ENCODE results near the gene ADGRD1. TPM values are rescaled to one million over a fixed set of nuclear protein-coding genes. Genes with fewer than 3 reads are reported as not detected.

The ADGRD1 gene
- total RNA-seq, 1 donor from 2014 or later, result 1.0 TPM

DNA sequence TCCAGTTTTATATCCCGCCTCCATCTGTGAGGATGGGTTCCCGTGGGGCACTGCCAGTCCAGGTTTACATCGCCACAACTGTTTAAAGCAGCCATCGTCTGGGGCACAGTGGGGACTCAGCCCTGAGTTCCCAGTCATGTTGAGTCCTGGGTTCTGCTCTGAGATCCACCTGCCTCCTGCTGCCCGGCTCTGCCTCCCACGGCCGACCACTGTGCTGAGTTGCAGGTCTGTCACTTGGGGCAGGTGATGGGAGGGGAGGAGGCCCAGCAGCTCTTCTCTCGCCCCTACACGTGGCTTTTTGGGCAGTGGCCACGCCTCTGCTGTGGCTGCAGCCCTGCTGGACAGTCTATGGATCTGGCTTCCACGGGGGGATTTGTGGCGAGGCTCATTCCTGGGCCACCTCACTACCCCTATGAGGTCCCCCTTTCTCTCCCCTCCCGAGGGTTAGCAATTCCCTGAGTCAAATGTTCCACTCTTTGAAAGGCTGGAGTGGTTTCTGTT is 143.0 kb downstream of the ADGRD1 start:
- Mint-ChIP-seq H3K9me3 (ENCODE audit: unreplicated experiment) (no peaks in the 10 kb centered on the region), H3K27me3 (ENCODE audit: unreplicated experiment) (no peaks in the 10 kb centered on the region), H3K27ac (ENCODE audit: unreplicated experiment) (no peak overlapping the region), H3K36me3 (ENCODE audit: unreplicated experiment) (no peaks in the 10 kb centered on the region), H3K4me3 (ENCODE audit: unreplicated experiment) (no peak overlapping the region), H3K4me1 (ENCODE audit: unreplicated experiment) (peaks cover 2% of the 10 kb centered on the region)
- TF ChIP-seq, protein P1, sequence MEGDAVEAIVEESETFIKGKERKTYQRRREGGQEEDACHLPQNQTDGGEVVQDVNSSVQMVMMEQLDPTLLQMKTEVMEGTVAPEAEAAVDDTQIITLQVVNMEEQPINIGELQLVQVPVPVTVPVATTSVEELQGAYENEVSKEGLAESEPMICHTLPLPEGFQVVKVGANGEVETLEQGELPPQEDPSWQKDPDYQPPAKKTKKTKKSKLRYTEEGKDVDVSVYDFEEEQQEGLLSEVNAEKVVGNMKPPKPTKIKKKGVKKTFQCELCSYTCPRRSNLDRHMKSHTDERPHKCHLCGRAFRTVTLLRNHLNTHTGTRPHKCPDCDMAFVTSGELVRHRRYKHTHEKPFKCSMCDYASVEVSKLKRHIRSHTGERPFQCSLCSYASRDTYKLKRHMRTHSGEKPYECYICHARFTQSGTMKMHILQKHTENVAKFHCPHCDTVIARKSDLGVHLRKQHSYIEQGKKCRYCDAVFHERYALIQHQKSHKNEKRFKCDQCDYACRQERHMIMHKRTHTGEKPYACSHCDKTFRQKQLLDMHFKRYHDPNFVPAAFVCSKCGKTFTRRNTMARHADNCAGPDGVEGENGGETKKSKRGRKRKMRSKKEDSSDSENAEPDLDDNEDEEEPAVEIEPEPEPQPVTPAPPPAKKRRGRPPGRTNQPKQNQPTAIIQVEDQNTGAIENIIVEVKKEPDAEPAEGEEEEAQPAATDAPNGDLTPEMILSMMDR (IDR thresholded peaks at IDR 0.05), result no peak
- DNase-seq (ENCODE audit: extremely low spot score, unreplicated experiment), result peak; percentile 66

GRCh38 chr12:131097202-131098177 is 143.8 kb downstream of the ADGRD1 start:
- Mint-ChIP-seq H3K4me3 (ENCODE audit: unreplicated experiment) (no peak overlapping the region), H3K9me3 (ENCODE audit: unreplicated experiment) (no peaks in the 10 kb centered on the region), H3K4me1 (ENCODE audit: unreplicated experiment) (peaks cover 2% of the 10 kb centered on the region), H3K27ac (ENCODE audit: unreplicated experiment) (no peak overlapping the region), H3K27me3 (ENCODE audit: unreplicated experiment) (no peaks in the 10 kb centered on the region), H3K36me3 (ENCODE audit: unreplicated experiment) (no peaks in the 10 kb centered on the region)
- peak; percentile 81 for DNase-seq (ENCODE audit: extremely low spot score, unreplicated experiment)
- TF ChIP-seq, protein P1 (IDR thresholded peaks at IDR 0.05), result no peak

DNA sequence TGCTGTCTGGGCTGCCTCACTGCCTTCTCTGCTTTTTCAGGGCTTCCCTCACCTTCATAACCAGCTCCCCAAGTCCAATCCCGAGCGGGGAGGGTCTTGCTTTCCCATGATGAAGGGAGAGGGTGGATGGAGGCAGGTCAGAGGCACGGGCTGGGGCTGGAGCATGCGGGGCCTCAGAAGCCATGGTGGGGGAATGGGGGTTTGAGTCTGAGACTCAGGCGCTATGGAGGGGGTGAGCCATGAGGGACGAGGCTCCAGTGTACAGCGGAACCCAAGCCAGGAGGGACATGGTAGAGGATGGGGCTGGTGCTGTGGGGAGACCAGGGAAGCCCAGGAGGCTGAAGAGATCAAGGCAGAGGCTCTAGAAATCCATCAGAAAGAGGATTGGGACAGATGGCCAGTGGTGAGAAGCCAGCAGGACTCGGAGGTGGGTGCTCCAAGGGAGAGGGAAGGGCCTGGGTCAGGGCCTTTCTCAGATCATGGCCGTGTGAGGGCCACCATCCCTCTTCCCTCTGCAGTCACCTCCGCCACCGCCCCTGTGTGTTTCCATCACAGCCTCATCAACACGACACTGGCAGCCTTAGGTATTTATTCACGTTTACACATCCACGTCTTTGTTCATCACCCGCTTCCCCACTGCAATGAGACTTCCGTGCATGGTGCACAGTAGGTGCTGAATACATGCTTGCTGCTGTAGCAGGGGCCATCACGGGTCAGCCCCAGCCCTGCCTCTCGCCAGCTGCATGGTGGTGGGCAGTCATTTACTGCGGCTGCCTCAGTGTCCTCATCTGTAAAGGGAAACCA is 144.7 kb downstream of the ADGRD1 start:
- H3K4me3 Mint-ChIP-seq (ENCODE audit: unreplicated experiment), result no peak overlapping the region
- DNase-seq (ENCODE audit: extremely low spot score, unreplicated experiment), result peak; percentile 83
- no peaks in the 10 kb centered on the region for H3K27me3 Mint-ChIP-seq (ENCODE audit: unreplicated experiment)
- no peaks in the 10 kb centered on the region for H3K9me3 Mint-ChIP-seq (ENCODE audit: unreplicated experiment)
- H3K27ac Mint-ChIP-seq (ENCODE audit: unreplicated experiment), result no peak overlapping the region
- H3K36me3 Mint-ChIP-seq (ENCODE audit: unreplicated experiment), result no peaks in the 10 kb centered on the region
- TF ChIP-seq, protein P1 (IDR thresholded peaks at IDR 0.05), result no peak
- no peaks in the 10 kb centered on the region for H3K4me1 Mint-ChIP-seq (ENCODE audit: unreplicated experiment)

- no peak overlapping the region for H3K27ac Mint-ChIP-seq (ENCODE audit: unreplicated experiment)
- H3K9me3 Mint-ChIP-seq (ENCODE audit: unreplicated experiment), result no peaks in the 10 kb centered on the region
- H3K27me3 Mint-ChIP-seq (ENCODE audit: unreplicated experiment), result no peaks in the 10 kb centered on the region
- no peaks in the 10 kb centered on the region for H3K36me3 Mint-ChIP-seq (ENCODE audit: unreplicated experiment)
- TF ChIP-seq, protein P1 (IDR thresholded peaks at IDR 0.05), result no peak
- H3K4me3 Mint-ChIP-seq (ENCODE audit: unreplicated experiment), result no peak overlapping the region
- DNase-seq (ENCODE audit: extremely low spot score, unreplicated experiment), result no peak
- peaks cover 2% of the 10 kb centered on the region for H3K4me1 Mint-ChIP-seq (ENCODE audit: unreplicated experiment)
These were observed 146.4 kb downstream of the ADGRD1 start for GRCh38 chr12:131100031-131100674.

Data from osteocyte (in vitro differentiated cells).